ENCODE measurements around the gene LDLRAD2. TPM values are rescaled to one million over a fixed set of nuclear protein-coding genes. Genes with fewer than 3 reads are reported as not detected.
"Not testable (repeated sequence)": the region's sequence is repeated elsewhere in the genome, so short reads cannot be mapped to it uniquely, and the experiment has no call there.

LDLRAD2 gene, protein sequence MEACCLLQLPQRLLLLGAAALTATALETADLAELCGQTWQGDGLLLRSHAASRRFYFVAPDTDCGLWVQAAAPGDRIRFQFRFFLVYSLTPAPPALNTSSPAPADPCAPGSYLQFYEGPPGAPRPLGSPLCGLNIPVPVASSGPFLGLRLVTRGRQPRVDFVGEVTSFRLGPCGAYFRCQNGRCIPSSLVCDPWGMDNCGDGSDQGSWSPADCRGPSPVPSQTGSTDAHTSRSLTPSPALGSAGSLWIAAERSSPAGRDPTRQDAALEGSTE
- polyA plus RNA-seq (2012; ENCODE audit: low read depth, missing spikeins), result 0.74 TPM

DNA sequence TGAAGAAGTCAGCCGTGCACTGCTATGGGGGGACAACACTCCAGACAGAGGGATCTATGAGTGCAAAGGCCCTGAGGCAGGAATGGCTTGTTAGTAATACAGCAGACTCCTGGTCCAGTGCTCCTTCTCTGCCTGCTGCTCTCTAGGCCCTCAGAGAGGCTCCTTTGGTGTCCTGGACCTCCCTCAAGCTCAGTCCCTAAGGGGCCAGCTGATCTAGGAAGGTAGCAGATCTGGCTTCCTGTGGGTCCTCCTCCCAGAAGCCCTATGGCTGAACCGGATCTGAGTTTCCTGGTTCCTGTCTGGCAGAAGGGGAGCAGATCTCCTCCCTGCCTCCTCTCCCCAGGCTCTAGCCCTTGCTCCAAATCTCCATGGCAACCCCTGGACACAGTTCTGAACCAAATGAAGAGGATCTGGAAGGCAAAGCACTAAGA is at the start of gene LDLRAD2:
LDLRAD2 (plus strand) TSS at position 391 of the 431 bp plus-strand sequence. CDS start 187 bp downstream, outside the sequence.
- DNase-seq (ENCODE audit: insufficient read length, low spot score) (no peak), FAIRE-seq (no peak)
- TF ChIP-seq POLR2AphosphoS5 (IDR thresholded peaks at IDR 0.05; ENCODE audit: low read depth, low read length) (no peak), TAF1 (IDR thresholded peaks at IDR 0.05; ENCODE audit: low read depth, low read length) (no peak), POLR2A (IDR thresholded peaks at IDR 0.05; ENCODE audit: low read depth, low read length) (no peak), POU2F2 (IDR thresholded peaks at IDR 0.05; ENCODE audit: low read depth, low read length) (no peak), PAX5 (IDR thresholded peaks at IDR 0.05; ENCODE audit: insufficient read depth, low read length, severe bottlenecking) (no peak), SPI1 (IDR thresholded peaks at IDR 0.05; ENCODE audit: low read depth, low read length) (no peak)

DNA sequence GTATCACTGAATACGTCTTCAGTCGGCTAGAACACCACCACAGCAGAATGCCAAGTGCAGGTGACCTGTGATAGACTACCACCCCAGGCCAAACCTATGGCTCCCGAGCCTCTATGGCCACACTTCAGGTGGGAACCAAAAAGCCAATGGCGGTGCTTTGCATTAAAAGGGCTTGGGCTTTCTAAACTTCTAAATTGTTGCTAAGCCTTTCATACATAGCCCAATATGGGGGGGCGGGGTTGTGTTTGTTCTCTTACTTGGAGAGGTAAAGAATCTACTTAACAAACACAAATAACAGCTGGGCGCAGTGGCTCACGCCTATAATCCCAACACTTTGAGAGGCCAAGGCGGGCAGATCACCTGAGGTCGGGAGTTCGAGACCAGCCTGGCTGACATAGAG is 48.8 kb upstream of the LDLRAD2 start:
- FAIRE-seq, result no peak
- DNase-seq (ENCODE audit: insufficient read length, low spot score), result no peak
- TF ChIP-seq SPI1 (IDR thresholded peaks at IDR 0.05; ENCODE audit: low read depth, low read length) (no peak), POLR2AphosphoS5 (IDR thresholded peaks at IDR 0.05; ENCODE audit: low read depth, low read length) (no peak), POLR2A (IDR thresholded peaks at IDR 0.05; ENCODE audit: low read depth, low read length) (no peak)

DNA sequence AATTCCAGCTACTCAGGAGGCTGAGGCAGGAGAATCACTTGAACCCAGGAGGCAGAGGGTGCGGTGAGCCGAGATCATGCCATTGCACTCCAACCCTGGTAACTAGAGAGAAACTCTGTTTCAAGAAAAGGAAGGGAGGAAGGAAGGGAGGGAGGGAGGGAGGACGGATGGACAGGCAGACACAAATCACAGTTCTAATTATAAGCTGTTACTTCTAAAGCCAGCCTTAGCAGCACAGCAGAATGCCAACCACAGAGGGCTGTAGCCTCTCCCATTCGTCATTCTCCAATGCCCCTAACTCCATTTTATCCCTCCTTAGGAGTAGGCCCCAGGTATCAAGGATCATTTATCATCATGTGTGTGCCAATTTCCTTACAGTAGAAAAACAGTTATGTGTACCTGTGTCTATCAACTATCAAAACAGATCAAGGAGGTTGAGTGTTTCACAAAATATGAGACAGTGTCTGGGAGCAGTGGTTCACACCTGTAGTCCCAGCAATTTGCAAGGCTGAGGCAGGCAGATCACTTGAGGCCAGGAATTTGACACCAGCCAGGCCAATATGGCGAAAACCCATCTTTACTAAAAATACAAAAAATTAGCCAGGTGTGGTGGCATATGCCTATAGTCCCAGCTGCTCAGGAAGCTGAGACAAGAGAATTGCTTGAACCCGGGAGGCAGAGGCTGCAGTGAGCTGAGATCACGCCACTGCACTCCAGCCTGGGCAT is 48.2 kb upstream of the LDLRAD2 start:
- TF ChIP-seq SPI1 (IDR thresholded peaks at IDR 0.05; ENCODE audit: low read depth, low read length), result no peak
- TF ChIP-seq POLR2A (IDR thresholded peaks at IDR 0.05; ENCODE audit: low read depth, low read length), result no peak
- no peak for TF ChIP-seq POLR2AphosphoS5 (IDR thresholded peaks at IDR 0.05; ENCODE audit: low read depth, low read length)
- TF ChIP-seq PAX5 (IDR thresholded peaks at IDR 0.05; ENCODE audit: insufficient read depth, low read length, severe bottlenecking), result no peak
- no peak for TF ChIP-seq POU2F2 (IDR thresholded peaks at IDR 0.05; ENCODE audit: low read depth, low read length)
- no peak for TF ChIP-seq TAF1 (IDR thresholded peaks at IDR 0.05; ENCODE audit: low read depth, low read length)
- no peak for DNase-seq (ENCODE audit: insufficient read length, low spot score)
- peak; percentile 62 for FAIRE-seq

DNA sequence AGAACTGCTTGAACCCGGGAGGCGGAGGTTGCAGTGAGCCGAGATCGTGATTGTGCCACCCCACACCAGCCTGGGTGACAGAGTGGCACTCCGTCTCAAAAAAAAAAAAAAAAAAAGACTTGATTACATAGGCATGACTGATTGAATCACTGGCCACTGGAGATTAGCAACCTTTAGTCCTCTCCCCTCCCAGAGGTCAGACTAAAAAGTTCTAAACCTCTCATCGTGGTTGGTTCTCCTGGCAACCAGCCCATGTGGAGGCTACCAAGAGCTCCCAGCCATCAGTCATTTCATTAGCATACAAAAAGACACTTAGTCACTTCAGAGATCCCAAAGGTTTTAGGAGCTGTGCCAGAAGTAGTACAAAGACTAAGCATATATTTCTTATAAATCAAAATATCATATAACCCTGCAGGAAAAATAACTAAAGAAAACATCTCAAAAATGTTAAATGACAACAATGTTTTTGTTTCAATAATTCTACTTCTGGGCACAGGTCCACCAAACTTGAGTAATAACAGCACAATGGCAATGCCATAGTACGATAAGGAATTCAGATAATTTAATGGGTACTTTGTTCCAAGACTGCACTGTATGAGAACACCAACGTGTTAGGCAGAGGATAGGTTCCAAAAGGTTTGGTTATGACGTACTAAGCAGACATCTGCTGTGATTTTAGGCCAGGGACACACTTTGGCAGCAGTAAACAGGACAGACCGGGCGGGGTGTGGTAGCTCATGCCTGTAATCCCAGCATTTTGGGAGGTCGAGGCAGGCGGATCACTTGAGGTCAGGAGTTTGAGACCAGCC is 47.2 kb upstream of the LDLRAD2 start:
- DNase-seq (ENCODE audit: insufficient read length, low spot score) (no peak), FAIRE-seq (no peak)
- TF ChIP-seq POU2F2 (IDR thresholded peaks at IDR 0.05; ENCODE audit: low read depth, low read length) (no peak), TAF1 (IDR thresholded peaks at IDR 0.05; ENCODE audit: low read depth, low read length) (no peak), POLR2A (IDR thresholded peaks at IDR 0.05; ENCODE audit: low read depth, low read length) (no peak), PAX5 (IDR thresholded peaks at IDR 0.05; ENCODE audit: insufficient read depth, low read length, severe bottlenecking) (no peak), POLR2AphosphoS5 (IDR thresholded peaks at IDR 0.05; ENCODE audit: low read depth, low read length) (no peak), SPI1 (IDR thresholded peaks at IDR 0.05; ENCODE audit: low read depth, low read length) (no peak)

DNA sequence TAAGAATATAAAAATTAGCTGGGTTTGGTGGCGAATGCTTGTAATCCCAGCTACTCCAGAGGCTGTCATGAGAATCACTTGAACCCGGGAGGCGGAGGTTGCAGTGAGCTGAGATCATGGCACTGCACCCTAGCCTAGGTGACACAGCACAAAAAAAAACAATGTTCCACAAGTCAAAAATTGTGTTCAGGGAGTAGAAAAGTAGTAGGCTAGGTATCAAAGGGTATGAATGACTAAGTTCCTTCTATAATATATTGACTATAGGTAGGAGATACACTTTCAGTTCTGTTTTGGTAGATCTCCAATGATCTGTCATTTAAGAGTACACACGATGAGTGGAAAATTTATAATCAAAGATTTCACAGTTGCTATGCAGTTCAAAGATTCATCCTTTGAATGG is 45.9 kb upstream of the LDLRAD2 start:
- no peak for FAIRE-seq

DNA sequence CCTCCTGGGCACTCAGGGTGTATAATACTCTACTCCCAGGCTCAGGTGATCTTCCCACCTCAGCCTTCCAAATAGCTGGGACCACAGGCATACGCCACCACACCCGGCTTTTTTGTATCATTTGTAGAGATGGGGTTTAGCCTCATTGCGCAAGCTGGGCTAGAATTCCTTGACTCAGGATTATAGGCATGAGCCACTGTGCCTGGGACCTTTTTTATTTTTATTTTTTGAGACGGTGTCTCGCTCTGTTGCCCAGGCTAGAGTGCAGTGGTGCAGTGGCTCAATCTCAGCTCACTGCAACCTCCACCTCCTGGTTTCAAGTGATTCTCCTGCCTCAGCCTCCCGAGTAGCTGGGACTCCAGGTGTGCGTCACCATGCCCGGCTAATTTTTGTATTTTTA is 45.0 kb upstream of the LDLRAD2 start:
- DNase-seq (ENCODE audit: insufficient read length, low spot score); FAIRE-seq: not testable (repeated sequence)

More for the DNA sequence above, 45.9 kb upstream of the LDLRAD2 start:
- peak; percentile 20; the same call in 1 of the 2 replicates for TF ChIP-seq SPI1 (IDR thresholded peaks at IDR 0.05; ENCODE audit: low read depth, low read length)
- TF ChIP-seq POU2F2 (IDR thresholded peaks at IDR 0.05; ENCODE audit: low read depth, low read length), result no peak
- no peak for DNase-seq (ENCODE audit: insufficient read length, low spot score)

DNA sequence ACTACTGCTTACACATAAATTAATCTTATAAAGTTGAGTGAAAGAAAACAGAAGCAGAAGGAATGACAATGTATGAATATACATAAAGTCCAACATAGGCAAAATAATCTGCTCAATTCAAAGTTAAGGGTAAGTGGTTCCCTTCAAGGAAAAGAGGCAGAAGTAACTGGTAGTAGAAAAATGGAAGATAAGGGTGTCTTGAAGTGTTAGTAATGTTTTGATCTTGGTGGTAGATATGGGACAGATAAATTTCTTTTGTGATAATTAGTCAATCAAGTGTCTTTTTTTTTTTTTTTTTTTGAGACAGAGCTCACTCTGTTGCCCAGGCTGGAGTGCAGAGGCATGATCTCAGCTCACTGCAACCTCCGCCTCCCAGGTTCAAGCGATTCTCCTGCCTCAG is 41.9 kb upstream of the LDLRAD2 start:
- FAIRE-seq (no peak), DNase-seq (ENCODE audit: insufficient read length, low spot score) (no peak)
- TF ChIP-seq POLR2A (IDR thresholded peaks at IDR 0.05; ENCODE audit: low read depth, low read length) (no peak), POU2F2 (IDR thresholded peaks at IDR 0.05; ENCODE audit: low read depth, low read length) (no peak), SPI1 (IDR thresholded peaks at IDR 0.05; ENCODE audit: low read depth, low read length) (no peak), PAX5 (IDR thresholded peaks at IDR 0.05; ENCODE audit: insufficient read depth, low read length, severe bottlenecking) (no peak), POLR2AphosphoS5 (IDR thresholded peaks at IDR 0.05; ENCODE audit: low read depth, low read length) (no peak), TAF1 (IDR thresholded peaks at IDR 0.05; ENCODE audit: low read depth, low read length) (no peak)

DNA sequence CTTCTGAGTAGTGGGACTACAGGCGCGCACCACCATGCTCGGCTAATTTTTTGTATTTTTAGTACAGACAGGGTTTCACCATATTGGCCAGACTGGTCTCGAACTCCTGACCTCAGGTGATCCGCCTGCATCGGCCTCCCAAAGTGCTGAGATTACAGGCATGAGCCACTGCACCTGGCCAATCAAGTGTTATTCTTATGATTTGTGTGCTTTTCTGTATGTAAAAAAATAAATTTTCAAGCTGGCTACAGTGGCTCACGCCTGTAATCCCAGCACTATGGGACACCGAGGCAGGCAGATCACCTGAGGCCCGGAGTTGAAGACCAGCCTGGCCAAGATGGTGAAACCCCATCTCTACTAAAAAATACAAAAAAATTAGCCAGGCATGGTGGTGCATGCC is 41.5 kb upstream of the LDLRAD2 start:
- not testable (repeated sequence) for FAIRE-seq; DNase-seq (ENCODE audit: insufficient read length, low spot score)

DNA sequence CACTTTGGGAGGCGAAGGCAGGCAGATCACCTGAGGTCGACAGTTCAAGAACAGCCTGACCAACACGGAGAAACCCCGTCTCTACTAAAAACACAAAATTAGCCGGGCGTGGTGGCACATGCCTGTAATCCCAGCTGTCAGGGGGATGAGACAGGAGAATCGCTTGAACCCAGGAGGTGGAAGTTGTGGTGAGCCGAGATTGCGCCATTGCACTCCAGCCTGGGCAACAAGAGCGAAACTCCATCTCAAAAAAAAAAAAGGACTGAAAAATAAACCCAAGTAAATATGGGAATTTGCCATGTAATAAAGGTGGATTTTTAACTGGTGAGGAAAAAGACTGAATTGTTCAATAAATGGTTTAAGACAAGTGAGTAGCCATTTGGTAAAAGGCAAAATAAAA is 40.4 kb upstream of the LDLRAD2 start:
- not testable (repeated sequence) for FAIRE-seq; DNase-seq (ENCODE audit: insufficient read length, low spot score)

DNA sequence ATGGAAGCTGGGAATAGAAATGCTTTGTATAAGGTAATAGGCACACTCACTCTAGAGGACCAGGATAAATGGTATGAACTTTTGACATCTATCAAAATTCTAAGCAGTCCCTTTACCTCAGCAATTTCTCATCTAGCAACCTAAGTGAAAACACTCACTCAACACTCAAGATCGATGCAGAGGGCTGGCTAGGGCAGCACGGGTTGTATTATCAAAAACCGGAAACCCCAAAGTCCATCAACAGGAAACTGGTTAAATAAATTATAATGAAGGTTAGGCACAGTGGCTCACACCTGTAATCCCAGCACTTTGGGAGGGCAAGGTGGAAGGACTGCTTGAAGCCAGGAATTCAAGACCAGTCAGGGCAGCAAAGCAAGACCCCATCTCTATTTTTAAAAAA is 38.5 kb upstream of the LDLRAD2 start:
- no peak for DNase-seq (ENCODE audit: insufficient read length, low spot score)

More for the DNA sequence above, 38.5 kb upstream of the LDLRAD2 start:
- FAIRE-seq, result no peak
- TF ChIP-seq POLR2A (IDR thresholded peaks at IDR 0.05; ENCODE audit: low read depth, low read length) (no peak), TAF1 (IDR thresholded peaks at IDR 0.05; ENCODE audit: low read depth, low read length) (no peak), SPI1 (IDR thresholded peaks at IDR 0.05; ENCODE audit: low read depth, low read length) (no peak), POU2F2 (IDR thresholded peaks at IDR 0.05; ENCODE audit: low read depth, low read length) (no peak), POLR2AphosphoS5 (IDR thresholded peaks at IDR 0.05; ENCODE audit: low read depth, low read length) (no peak), PAX5 (IDR thresholded peaks at IDR 0.05; ENCODE audit: insufficient read depth, low read length, severe bottlenecking) (no peak)

Measured in GM12891 (cell line).